Thyroid gland (tissue), 4 donors: ENCODE results near the gene BLOC1S4. TPM values are rescaled to one million over a fixed set of nuclear protein-coding genes. Genes with fewer than 3 reads are reported as not detected.
"Not testable (repeated sequence)": the region's sequence is repeated elsewhere in the genome, so short reads cannot be mapped to it uniquely, and the experiment has no call there.

Experiments used
- DNase-seq, 2 donors: peaks; one replicate each; pipeline ENCODE4 v3.0.0-alpha.2; 2019
- H3K27ac ChIP-seq, 3 donors: fragments of 200-600 bp; sonication (generic); 1 replicate in 2 of 3; 2 replicates in 1 of 3; pipeline ENCODE4 v1.5.1; 2016 to 2019; ENCODE audit warnings: mild to moderate bottlenecking in 1 of 3, moderate library complexity in 1 of 3
- H3K27me3 ChIP-seq: fragments of 200-600 bp; sonication (generic); one replicate; pipeline ENCODE4 v1.5.1; 2019
- H3K36me3 ChIP-seq, 2 donors: fragments of 200-600 bp; sonication (generic); one replicate each; pipeline ENCODE4 v1.5.1; 2016 to 2019
- H3K4me1 ChIP-seq, 2 donors: fragments of 200-600 bp; sonication (generic); one replicate each; pipeline ENCODE4 v1.5.1; 2017 to 2019
- H3K4me3 ChIP-seq, 3 donors: fragments of 200-600 bp; sonication (generic); replicated peaks in 1 of 3; 1 replicate in 2 of 3; 2 replicates in 1 of 3; pipeline ENCODE4 v1.5.1; 2016; ENCODE audit warnings: mild to moderate bottlenecking in 1 of 3
- H3K9me3 ChIP-seq: fragments of 200-600 bp; sonication (generic); one replicate; pipeline ENCODE4 v1.5.1; 2017
- POLR2A ChIP-seq, 2 donors: fragments of 450-650 bp; IDR thresholded peaks; one replicate each; pipeline ENCODE4 v1.6.1; 2017; ENCODE audit warnings: antibody characterized with exemption in 2 of 2, mild to moderate bottlenecking in 2 of 2, moderate library complexity in 1 of 2
- whole genome bisulfite sequencing, 2 donors: methylation state at CpG; one replicate each; pipeline ENCODE4 v1.1.5; 2017; 5-methylcytosine and 5-hydroxymethylcytosine counted together
- intact Hi-C: fragments of 100-400 bp; cut with DNase I; formaldehyde crosslinking; loops from one replicate; pipeline ENCODE4 v1.15.1; 2023
- total RNA-seq, 4 donors: library from RNA; depleted of rRNA; stranded (reverse); fragments of >200 nt; gene quantifications; one replicate each; pipeline ENCODE4 v1.2.3, GENCODE V29; 2016
- TF ChIP-seq, protein P1 (sequence below), 6 experiments: fragments of 200-600 bp in 3 of 6; fragments of 450-650 bp in 3 of 6; sonication (generic) in 3 of 6; IDR thresholded peaks; one replicate each; pipeline ENCODE4 v1.5.1; 2016 to 2019; ENCODE audit warnings: antibody characterized with exemption in 6 of 6, mild to moderate bottlenecking in 2 of 6, inconsistent platforms in 1 of 6, moderate library complexity in 1 of 6

BLOC1S4 gene
- total RNA-seq, 4 donors from 2014 or later: 11.7 to 31.3 (median 22.1) TPM

- DNase-seq: peak in 1 of 2 donors; percentile 36
- peak overlapping the region; percentile 71 to 78 (median 74) for H3K27ac ChIP-seq
- peak in 1 of 2 donors; percentile 39 for TF ChIP-seq POLR2A (IDR thresholded peaks at IDR 0.05)
- intact Hi-C loops: loop anchor here (5.0 kb wide), 1 partner anchor 39 kb away; no protein-coding TSS in a partner anchor
- H3K27me3 ChIP-seq, H3K9me3 ChIP-seq, H3K36me3 ChIP-seq: not testable (repeated sequence)
- H3K4me3 ChIP-seq: peak overlapping the region; percentile 28 to 56 (median 33)
- 25 to 40% methylated on average over 14 of the region's 14 CpGs for WGBS, 2 donors
- peaks cover 20 to 27% of the 10 kb centered on the region in 2 donors for H3K4me1 ChIP-seq
These were observed 42.7 kb upstream of the BLOC1S4 start for GRCh38 chr4:6673191-6673659.

GRCh38 chr4:6673660-6674499, 42.1 kb upstream of the BLOC1S4 start:
- DNase-seq: peak; percentile 95 to 96
- intact Hi-C loops: loop anchor here (5.0 kb wide), 1 partner anchor 38 kb away; no protein-coding TSS in a partner anchor
- Histone ChIP-seq H3K27ac (peak overlapping the region; percentile 71 to 78 (median 76)), H3K36me3 (peaks cover 0 to 6% of the 10 kb centered on the region in 2 donors), H3K9me3 (no peaks in the 10 kb centered on the region), H3K4me1 (peaks cover 20 to 27% of the 10 kb centered on the region in 2 donors), H3K4me3 (peak overlapping the region; percentile 28 to 56 (median 33)), H3K27me3 (no peaks in the 10 kb centered on the region)
- WGBS, 2 donors: 1 to 4% methylated on average over 8 to 19 of the region's 89 CpGs
- peak in 1 of 2 donors; percentile 79 for TF ChIP-seq POLR2A (IDR thresholded peaks at IDR 0.05)
- TF ChIP-seq, protein P1, sequence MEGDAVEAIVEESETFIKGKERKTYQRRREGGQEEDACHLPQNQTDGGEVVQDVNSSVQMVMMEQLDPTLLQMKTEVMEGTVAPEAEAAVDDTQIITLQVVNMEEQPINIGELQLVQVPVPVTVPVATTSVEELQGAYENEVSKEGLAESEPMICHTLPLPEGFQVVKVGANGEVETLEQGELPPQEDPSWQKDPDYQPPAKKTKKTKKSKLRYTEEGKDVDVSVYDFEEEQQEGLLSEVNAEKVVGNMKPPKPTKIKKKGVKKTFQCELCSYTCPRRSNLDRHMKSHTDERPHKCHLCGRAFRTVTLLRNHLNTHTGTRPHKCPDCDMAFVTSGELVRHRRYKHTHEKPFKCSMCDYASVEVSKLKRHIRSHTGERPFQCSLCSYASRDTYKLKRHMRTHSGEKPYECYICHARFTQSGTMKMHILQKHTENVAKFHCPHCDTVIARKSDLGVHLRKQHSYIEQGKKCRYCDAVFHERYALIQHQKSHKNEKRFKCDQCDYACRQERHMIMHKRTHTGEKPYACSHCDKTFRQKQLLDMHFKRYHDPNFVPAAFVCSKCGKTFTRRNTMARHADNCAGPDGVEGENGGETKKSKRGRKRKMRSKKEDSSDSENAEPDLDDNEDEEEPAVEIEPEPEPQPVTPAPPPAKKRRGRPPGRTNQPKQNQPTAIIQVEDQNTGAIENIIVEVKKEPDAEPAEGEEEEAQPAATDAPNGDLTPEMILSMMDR (IDR thresholded peaks at IDR 0.05): peak in 1 of 6 experiments; percentile 10

DNA sequence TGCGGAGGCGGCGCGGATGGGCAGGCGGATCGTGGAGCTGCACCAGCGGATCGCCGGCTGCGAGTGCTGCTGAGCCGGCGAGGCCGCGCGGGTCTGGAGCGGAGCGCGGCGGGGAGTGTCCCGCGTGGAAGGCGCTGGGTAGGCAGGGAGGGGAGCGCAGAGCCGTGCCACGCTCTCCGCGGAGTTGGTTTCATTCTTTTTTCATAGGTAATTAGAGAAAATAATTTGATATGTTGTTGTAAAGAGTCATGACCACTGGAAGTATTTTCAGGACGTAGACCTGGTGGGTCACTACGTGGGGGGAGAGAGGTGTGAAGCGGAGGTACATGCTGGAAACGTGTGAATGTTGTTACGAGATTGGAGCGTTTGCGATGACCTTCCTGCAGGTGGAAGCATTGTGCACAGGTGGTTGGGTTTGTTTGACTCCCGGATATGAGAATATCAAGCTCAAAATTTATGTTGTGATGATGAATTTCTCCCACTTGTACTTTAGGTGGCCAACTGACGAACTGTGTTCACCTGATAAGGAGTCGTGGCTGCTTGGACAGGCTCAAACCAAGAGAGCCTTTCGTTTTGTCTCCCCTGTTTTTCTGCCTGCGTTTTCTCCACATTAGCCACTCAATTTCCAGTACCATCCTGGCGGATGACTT, 41.3 kb upstream of the BLOC1S4 start:
- 6 to 8% methylated on average over 37 to 40 of the region's 40 CpGs for WGBS, 2 donors
- no peaks in the 10 kb centered on the region for H3K27me3 ChIP-seq
- no peaks in the 10 kb centered on the region for H3K9me3 ChIP-seq
- no peak for TF ChIP-seq POLR2A (IDR thresholded peaks at IDR 0.05)
- TF ChIP-seq, protein P1 (IDR thresholded peaks at IDR 0.05): peak in 5 of 6 experiments; percentile 15 to 49 (median 30)
- H3K36me3 ChIP-seq: peaks cover 0 to 6% of the 10 kb centered on the region in 2 donors
- peaks cover 20 to 27% of the 10 kb centered on the region in 2 donors for H3K4me1 ChIP-seq
- H3K27ac ChIP-seq: peak overlapping the region in 2 of 3 donors; percentile 71 to 76
- peak; percentile 32 to 41 for DNase-seq
- intact Hi-C loops: loop anchor here (5.0 kb wide), 1 partner anchor 38 kb away; no protein-coding TSS in a partner anchor
- peak overlapping the region; percentile 20 to 56 (median 33) for H3K4me3 ChIP-seq

- TF ChIP-seq, protein P1 (IDR thresholded peaks at IDR 0.05): no peak
- TF ChIP-seq POLR2A (IDR thresholded peaks at IDR 0.05): no peak
- Histone ChIP-seq H3K9me3 (no peaks in the 10 kb centered on the region), H3K27ac (no peak overlapping the region), H3K36me3 (peaks cover 0 to 6% of the 10 kb centered on the region in 2 donors), H3K27me3 (no peaks in the 10 kb centered on the region), H3K4me3 (no peak overlapping the region), H3K4me1 (peaks cover 20 to 27% of the 10 kb centered on the region in 2 donors)
- no peak for DNase-seq
- WGBS, 2 donors: 87 to 91% methylated on average over 21 of the region's 21 CpGs
- intact Hi-C loops: no loop called here
These were observed 39.0 kb upstream of the BLOC1S4 start for GRCh38 chr4:6676722-6677558.
